Upper lobe of right lung (tissue), 1 donor: ENCODE measurements around the gene CYS1. TPM values are rescaled to one million over a fixed set of nuclear protein-coding genes. Genes with fewer than 3 reads are reported as not detected.
A peak's percentile ranks its signal among the peaks of the same experiment; 100 is the strongest.

ENCODE experiments used
- ATAC-seq: fragments of 200-7000 bp; cut with Tn5 transposase; one replicate; pipeline ENCODE4 v1.9.1; 2020; ENCODE audit warnings: mild to moderate bottlenecking, moderate library complexity
- DNase-seq: peaks from one replicate; pipeline ENCODE4 v3.0.0-alpha.2; 2020
- H3K27ac ChIP-seq: fragments of 200-600 bp; one replicate; pipeline ENCODE4 v1.8.0; 2022
- H3K27me3 ChIP-seq: fragments of 200-600 bp; one replicate; pipeline ENCODE4 v1.8.0; 2022; ENCODE audit warnings: mild to moderate bottlenecking
- H3K36me3 ChIP-seq: fragments of 200-600 bp; one replicate; pipeline ENCODE4 v1.8.0; 2022
- H3K4me1 ChIP-seq: fragments of 200-600 bp; one replicate; pipeline ENCODE4 v1.8.0; 2022
- H3K4me3 ChIP-seq: fragments of 200-600 bp; one replicate; pipeline ENCODE4 v1.8.0; 2022; ENCODE audit warnings: mild to moderate bottlenecking
- H3K9me3 ChIP-seq: fragments of 200-600 bp; one replicate; pipeline ENCODE4 v1.8.0; 2022
- intact Hi-C: fragments of 100-400 bp; cut with DNase I; formaldehyde crosslinking; loops from one replicate; pipeline ENCODE4 v1.11.0; 2022
- total RNA-seq: library from RNA; stranded (reverse); fragmentation: NEBNext Ultra II Directional; extraction: Animal tissue kit (Norgen Biotek cat#: 25700); gene quantifications from one replicate; pipeline ENCODE4 v1.2.1, GENCODE V29; 2021
- TF ChIP-seq, protein P1 (sequence below): fragments of 200-600 bp; IDR thresholded peaks from one replicate; pipeline ENCODE4 v1.8.0; 2022; ENCODE audit warnings: antibody characterized with exemption
- donor health status: DM: no; HTN: yes; CAD: no; lungs with severe emphysema.

Gene CYS1
- total RNA-seq, 1 donor from 2014 or later, result 4.5 TPM

DNA sequence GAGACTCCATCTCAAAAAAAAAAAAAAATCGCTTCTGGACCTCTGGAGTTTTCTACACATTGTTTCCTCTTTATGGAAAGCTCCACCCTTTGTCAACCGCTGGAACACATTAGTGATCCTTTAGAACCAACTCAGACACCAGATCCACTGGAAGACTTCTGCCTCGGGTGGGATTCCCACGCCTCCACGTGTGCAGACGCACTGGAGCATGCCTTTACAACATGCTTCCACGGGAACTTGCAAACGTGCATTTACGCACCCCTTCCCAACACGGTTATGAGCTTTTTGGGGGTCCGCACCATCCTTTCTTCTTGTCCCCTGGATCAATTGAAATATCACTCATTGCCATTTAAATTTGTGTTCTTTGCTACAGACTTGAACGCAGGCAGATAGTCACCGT is 5.1 kb downstream of the CYS1 start:
- H3K27me3 ChIP-seq, result peaks cover 14% of the 10 kb centered on the region
- H3K4me3 ChIP-seq, result no peak overlapping the region
- intact Hi-C loops, result no loop called here
- ATAC-seq, result no peak
- H3K4me1 ChIP-seq, result peaks cover 5% of the 10 kb centered on the region
- no peaks in the 10 kb centered on the region for H3K36me3 ChIP-seq
- H3K9me3 ChIP-seq, result no peaks in the 10 kb centered on the region
- TF ChIP-seq, protein P1, sequence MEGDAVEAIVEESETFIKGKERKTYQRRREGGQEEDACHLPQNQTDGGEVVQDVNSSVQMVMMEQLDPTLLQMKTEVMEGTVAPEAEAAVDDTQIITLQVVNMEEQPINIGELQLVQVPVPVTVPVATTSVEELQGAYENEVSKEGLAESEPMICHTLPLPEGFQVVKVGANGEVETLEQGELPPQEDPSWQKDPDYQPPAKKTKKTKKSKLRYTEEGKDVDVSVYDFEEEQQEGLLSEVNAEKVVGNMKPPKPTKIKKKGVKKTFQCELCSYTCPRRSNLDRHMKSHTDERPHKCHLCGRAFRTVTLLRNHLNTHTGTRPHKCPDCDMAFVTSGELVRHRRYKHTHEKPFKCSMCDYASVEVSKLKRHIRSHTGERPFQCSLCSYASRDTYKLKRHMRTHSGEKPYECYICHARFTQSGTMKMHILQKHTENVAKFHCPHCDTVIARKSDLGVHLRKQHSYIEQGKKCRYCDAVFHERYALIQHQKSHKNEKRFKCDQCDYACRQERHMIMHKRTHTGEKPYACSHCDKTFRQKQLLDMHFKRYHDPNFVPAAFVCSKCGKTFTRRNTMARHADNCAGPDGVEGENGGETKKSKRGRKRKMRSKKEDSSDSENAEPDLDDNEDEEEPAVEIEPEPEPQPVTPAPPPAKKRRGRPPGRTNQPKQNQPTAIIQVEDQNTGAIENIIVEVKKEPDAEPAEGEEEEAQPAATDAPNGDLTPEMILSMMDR, result no peak
- no peak overlapping the region for H3K27ac ChIP-seq
- DNase-seq, result no peak

DNA sequence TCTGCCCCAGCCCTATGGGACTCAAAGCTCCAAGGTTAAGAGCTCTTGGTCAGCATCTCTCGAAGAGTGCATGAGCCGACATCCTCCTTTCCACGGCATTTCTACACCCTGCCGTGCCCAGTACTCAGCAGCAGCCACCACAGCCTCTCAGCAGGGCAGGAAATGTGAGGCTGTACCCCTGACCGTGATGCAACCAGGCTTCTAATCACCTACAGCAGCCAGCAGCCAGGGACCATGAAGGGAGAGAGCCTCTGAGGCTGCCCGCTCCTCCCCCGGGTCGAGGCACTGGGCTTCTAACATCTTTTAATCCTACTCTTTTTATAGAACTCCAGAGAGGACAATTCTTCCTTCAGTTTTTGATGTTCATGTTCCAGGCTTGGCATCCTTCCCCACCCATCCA is 6.5 kb downstream of the CYS1 start:
- DNase-seq (no peak), ATAC-seq (no peak)
- intact Hi-C loops, result no loop called here
- no peak overlapping the region for H3K4me3 ChIP-seq
- TF ChIP-seq, protein P1, result no peak
- no peaks in the 10 kb centered on the region for H3K9me3 ChIP-seq
- no peaks in the 10 kb centered on the region for H3K4me1 ChIP-seq
- peaks cover 10% of the 10 kb centered on the region for H3K27me3 ChIP-seq
- no peak overlapping the region for H3K27ac ChIP-seq
- H3K36me3 ChIP-seq, result no peaks in the 10 kb centered on the region

DNA sequence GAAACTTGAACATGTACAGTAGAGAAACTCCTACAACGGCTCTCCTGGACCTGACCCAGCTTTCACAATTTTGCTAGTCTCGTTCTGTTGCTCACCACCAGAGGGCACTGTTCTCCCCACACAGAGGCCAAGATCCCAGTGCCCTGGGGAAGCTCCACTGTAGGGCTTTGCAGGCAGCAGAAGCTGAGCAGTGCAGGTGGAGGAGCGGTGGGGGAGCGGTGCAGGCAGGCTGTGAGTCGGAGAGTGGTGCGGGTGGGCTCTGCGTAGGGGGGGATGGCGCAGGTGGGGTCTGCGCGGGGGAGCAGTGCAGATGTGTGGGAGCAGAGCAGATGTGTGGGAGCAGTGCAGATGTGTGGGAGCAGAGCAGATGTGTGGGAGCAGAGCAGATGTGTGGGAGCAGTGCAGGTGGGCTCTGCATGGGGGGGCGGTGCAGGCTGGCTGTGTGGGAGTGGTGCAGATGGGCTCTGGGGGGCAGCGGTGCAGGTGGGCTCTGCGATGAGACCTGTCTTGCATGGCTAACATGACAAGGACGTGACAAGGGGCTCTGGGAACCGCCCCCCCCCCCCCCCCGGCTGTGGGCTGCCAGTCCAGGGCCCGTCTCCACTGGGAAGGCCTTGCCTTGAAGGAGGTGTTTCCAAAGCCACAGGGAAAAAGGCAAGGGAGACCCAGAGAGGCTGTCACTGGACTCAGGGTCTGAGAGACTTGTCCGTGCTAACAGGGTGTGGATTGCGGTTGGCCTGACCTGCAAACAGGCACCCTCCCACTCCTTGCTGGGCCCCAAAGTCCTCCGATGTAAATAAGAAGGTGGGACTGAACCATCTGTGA is 7.3 kb downstream of the CYS1 start:
- TF ChIP-seq, protein P1, result peak; percentile 88
- H3K9me3 ChIP-seq, result no peaks in the 10 kb centered on the region
- intact Hi-C loops, result no loop called here
- H3K4me3 ChIP-seq, result no peak overlapping the region
- ATAC-seq (peak; percentile 99), DNase-seq (peak; percentile 82)
- H3K36me3 ChIP-seq, result no peaks in the 10 kb centered on the region
- no peaks in the 10 kb centered on the region for H3K4me1 ChIP-seq
- no peak overlapping the region for H3K27ac ChIP-seq
- peaks cover 1% of the 10 kb centered on the region for H3K27me3 ChIP-seq

DNA sequence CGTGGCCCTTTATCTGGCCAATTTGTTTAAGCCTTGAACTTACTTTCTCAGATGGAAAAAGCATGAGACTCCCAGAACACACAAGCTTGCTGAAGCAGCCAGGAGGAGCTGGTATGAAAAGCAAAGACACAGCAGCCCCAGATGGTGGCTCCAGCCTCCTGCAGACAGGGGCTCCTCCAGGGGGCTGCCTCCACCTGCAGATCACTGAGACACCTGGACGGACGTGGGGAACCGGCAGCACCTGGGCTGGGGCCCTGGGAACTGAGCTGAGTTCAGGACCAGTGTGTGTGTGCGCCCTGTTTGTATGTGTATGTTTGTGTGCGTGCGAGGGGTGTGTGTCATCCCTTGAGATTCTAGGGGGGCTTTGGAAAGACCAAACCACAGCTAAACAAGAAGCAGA is 8.6 kb downstream of the CYS1 start:
- Histone ChIP-seq H3K4me1 (no peaks in the 10 kb centered on the region), H3K27me3 (no peaks in the 10 kb centered on the region), H3K36me3 (no peaks in the 10 kb centered on the region), H3K27ac (no peak overlapping the region), H3K9me3 (no peaks in the 10 kb centered on the region), H3K4me3 (no peak overlapping the region)
- TF ChIP-seq, protein P1, result no peak
- DNase-seq (no peak), ATAC-seq (no peak)
- intact Hi-C loops, result no loop called here

DNA sequence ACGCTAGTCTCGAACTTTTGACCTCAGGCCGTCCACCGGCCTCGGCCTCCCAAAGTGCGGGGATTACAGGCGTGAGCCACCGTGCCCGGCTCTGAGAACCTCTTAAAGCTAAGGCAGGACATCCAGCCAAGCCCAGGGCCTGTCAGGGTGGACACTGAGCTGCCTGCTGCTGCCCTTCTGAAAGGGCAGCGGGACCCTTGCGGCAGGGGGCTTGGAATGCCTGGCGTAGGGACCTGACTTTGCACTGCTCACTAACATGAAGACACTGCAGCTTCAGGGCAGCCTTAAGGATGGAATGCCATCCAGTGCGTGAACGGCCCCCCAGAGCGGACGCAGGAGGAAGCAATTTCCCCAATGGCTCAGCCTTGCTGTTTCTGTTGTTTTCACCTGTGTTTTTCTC is 9.0 kb downstream of the CYS1 start:
- H3K4me3 ChIP-seq, result no peak overlapping the region
- H3K4me1 ChIP-seq, result no peaks in the 10 kb centered on the region
- TF ChIP-seq, protein P1, result no peak
- DNase-seq, result no peak
- no peaks in the 10 kb centered on the region for H3K36me3 ChIP-seq
- intact Hi-C loops, result no loop called here
- H3K27me3 ChIP-seq, result no peaks in the 10 kb centered on the region
- H3K9me3 ChIP-seq, result no peaks in the 10 kb centered on the region
- H3K27ac ChIP-seq, result no peak overlapping the region
- ATAC-seq, result no peak
